IPS-20b (cell line): Measurements from ENCODE around the gene LRBA.

Experiments
- H3K27ac ChIP-seq: one replicate; pipeline ENCODE4 v1.5.1; 2013; ENCODE audit warnings: low read length
- H3K27me3 ChIP-seq: 2 replicates; pipeline ENCODE4 v1.6.1; 2013; ENCODE audit warnings: mild to moderate bottlenecking, low read length, inconsistent platforms; ENCODE audit not compliant: insufficient read depth
- H3K36me3 ChIP-seq: 2 replicates; pipeline ENCODE4 v1.6.1; 2013; ENCODE audit warnings: low read depth, mild to moderate bottlenecking, inconsistent platforms, low read length, moderate library complexity; ENCODE audit not compliant: insufficient read depth
- H3K4me1 ChIP-seq: 2 replicates; pipeline ENCODE4 v1.6.1; 2013; ENCODE audit warnings: mild to moderate bottlenecking, control low read depth, inconsistent platforms, low read length, moderate library complexity; ENCODE audit not compliant: insufficient read depth
- H3K4me3 ChIP-seq: 2 replicates; pipeline ENCODE4 v1.5.1; 2013; ENCODE audit warnings: mild to moderate bottlenecking, low read length, inconsistent platforms
- H3K9ac ChIP-seq: 2 replicates; pipeline ENCODE4 v1.6.1; 2013; ENCODE audit warnings: low read depth, mild to moderate bottlenecking, inconsistent platforms, low read length, moderate library complexity
- H3K9me3 ChIP-seq: 2 replicates; pipeline ENCODE4 v1.6.1; 2013; ENCODE audit warnings: mild to moderate bottlenecking, low read depth, low read length, inconsistent platforms; ENCODE audit not compliant: insufficient read depth

Gene LRBA

DNA sequence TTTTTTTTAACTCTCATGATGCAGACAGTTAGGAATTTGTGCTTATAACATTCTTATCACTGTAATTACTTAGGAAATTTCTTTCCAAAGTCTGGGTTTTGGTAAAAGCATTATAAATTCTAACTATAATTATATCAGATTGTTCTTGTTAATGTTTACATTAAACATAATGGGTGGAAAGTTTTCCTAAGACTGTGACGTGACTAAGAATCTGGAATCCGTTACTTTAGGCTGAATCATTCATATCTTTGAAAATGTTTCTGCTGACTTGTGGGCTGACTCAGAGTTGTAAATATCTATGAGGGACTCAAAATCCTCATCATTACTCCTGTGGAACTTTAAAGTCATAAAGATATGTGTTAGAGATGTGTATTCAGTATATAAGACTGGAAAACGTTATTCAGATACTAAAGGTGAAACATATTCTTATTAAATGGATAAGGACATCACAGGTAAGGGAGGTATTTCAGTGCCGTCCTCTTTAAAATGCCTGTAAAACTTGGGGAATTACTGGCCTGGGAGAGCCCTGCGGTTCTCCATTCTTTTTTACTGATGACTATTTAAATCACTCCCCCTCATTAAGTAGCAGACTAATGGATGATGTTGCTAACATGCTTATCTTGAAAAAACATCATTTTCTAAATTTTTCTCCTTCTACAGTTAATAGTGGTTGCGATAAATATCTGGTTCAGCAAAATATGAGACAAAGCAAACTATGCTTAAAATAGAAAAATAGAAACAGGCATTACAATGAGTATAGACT lies 777.8 kb downstream of the LRBA start:
- H3K27ac ChIP-seq, result no peak overlapping the region
- H3K9ac ChIP-seq, result no peak overlapping the region
- H3K4me1 ChIP-seq, result peaks cover 3% of the 10 kb centered on the region; the same call in 1 of the 2 replicates
- no peak overlapping the region for H3K4me3 ChIP-seq
- no peaks in the 10 kb centered on the region for H3K27me3 ChIP-seq
- H3K36me3 ChIP-seq, result no peaks in the 10 kb centered on the region
- no peaks in the 10 kb centered on the region for H3K9me3 ChIP-seq

DNA sequence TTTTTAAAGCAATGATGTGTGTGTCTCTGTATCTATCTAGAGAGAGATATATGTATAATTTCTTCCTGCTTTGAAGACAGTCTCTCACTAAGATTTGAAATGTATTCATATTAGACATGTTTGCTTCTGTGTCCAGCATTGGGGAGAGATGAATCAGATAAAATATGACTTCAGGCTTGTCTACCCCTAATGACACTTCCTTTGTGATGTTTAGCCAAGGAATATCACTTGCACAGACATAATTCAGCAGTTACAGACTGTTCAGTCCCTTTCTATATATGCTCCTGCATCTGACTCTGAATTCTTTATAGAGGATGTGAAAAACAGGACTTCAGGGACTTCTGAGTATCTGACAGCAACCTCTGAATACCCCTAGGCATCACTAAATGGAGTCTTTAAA lies 778.5 kb downstream of the LRBA start:
- Histone ChIP-seq H3K4me3 (no peak overlapping the region), H3K36me3 (no peaks in the 10 kb centered on the region), H3K4me1 (peaks cover 3% of the 10 kb centered on the region; the same call in 1 of the 2 replicates), H3K27me3 (no peaks in the 10 kb centered on the region), H3K9me3 (no peaks in the 10 kb centered on the region), H3K9ac (no peak overlapping the region), H3K27ac (no peak overlapping the region)

DNA sequence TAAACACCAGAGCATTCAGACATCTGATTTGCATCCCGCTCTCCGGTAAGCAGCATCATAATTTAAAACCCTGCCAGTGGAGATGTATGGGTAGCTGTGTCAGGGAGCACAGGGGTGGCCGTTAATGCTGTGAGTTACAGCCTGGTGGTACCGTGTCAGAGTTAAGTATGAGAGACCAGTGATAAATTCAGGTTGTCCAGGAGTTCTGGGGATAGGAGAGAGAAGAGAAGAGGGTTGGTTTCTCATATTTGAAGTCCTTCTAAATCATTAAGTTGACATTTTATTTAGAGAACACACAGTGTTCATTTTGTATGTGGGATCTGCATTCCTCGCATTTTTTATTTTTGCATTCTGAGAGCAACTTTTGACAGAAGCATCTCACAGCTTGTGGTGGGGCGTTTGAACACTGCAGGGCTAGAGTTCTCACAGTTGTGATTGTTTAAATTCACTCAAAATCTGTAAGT lies 779.2 kb downstream of the LRBA start:
- Histone ChIP-seq H3K36me3 (no peaks in the 10 kb centered on the region), H3K4me1 (peaks cover 3% of the 10 kb centered on the region; the same call in 1 of the 2 replicates), H3K9me3 (no peaks in the 10 kb centered on the region), H3K4me3 (no peak overlapping the region), H3K27ac (no peak overlapping the region), H3K9ac (no peak overlapping the region), H3K27me3 (no peaks in the 10 kb centered on the region)

DNA sequence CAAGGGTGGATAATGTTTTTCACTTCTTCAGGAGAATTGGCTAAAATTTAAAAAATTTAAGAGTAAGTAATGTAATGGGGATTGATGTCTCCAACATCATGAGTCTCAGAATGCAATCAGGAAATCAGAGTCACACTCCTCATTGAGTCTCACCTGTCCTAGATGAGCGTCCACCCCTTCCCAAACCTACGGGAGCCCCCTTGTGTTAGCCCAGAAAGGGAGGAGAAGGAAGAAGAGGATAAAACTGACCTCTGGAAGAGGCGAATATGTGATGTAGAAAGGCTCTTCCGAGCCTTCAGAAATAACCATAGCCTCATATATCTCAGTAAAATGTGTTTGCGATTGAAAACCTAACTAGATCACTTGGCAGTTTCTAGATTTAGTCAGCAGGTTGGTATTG lies 779.8 kb downstream of the LRBA start:
- no peak overlapping the region for H3K9ac ChIP-seq

DNA sequence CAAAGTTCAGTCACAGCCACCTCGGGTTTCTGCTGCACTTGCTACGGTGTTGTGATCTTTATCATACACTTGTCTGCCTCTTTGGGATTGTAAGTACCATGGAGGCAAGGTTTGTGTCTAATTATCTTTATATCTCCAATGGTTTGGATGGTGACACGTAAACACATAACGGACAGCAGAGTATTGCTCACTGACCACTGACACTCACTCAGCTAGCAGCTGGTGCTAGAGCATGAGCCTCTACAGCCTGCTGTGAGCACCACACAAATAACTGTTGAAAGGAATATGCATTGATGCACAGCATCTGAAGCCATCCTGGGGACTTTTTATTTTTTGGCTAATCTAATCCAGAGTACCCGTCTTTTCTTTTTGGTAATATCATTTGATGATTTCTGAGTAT lies 780.8 kb downstream of the LRBA start:
- Histone ChIP-seq H3K9me3 (no peaks in the 10 kb centered on the region), H3K4me1 (peaks cover 17% of the 10 kb centered on the region; the same call in 1 of the 2 replicates), H3K27ac (no peak overlapping the region), H3K36me3 (no peaks in the 10 kb centered on the region), H3K27me3 (no peaks in the 10 kb centered on the region), H3K4me3 (no peak overlapping the region), H3K9ac (no peak overlapping the region)

More for the DNA sequence above, 779.8 kb downstream of the LRBA start:
- H3K27me3 ChIP-seq, result no peaks in the 10 kb centered on the region
- no peak overlapping the region for H3K27ac ChIP-seq
- no peak overlapping the region for H3K4me3 ChIP-seq
- no peaks in the 10 kb centered on the region for H3K9me3 ChIP-seq
- H3K36me3 ChIP-seq, result no peaks in the 10 kb centered on the region
- H3K4me1 ChIP-seq, result peaks cover 8% of the 10 kb centered on the region; the same call in 1 of the 2 replicates

DNA sequence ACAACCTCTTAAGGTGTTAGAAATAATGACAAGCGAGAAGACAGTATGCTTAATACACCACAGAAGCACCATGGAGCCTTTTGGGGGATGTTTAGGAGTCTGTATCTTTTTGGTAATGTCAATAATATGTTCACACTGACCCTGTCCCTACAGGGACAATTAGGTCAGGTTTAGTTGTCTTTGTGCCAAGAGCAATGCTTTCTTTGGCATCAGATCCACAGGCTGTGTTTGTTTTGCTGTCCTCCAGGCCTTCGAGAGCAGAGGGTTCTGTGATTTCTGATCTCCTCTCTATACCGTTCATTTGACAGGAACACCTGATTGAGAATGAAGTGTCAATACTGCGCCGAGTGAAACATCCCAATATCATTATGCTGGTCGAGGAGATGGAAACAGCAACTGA lies 783.1 kb downstream of the LRBA start:
- Histone ChIP-seq H3K36me3 (no peaks in the 10 kb centered on the region; the same call in 1 of the 2 replicates), H3K4me1 (peaks cover 19% of the 10 kb centered on the region; the same call in 1 of the 2 replicates), H3K27ac (no peak overlapping the region), H3K27me3 (no peaks in the 10 kb centered on the region), H3K4me3 (no peak overlapping the region), H3K9me3 (no peaks in the 10 kb centered on the region), H3K9ac (no peak overlapping the region)

DNA sequence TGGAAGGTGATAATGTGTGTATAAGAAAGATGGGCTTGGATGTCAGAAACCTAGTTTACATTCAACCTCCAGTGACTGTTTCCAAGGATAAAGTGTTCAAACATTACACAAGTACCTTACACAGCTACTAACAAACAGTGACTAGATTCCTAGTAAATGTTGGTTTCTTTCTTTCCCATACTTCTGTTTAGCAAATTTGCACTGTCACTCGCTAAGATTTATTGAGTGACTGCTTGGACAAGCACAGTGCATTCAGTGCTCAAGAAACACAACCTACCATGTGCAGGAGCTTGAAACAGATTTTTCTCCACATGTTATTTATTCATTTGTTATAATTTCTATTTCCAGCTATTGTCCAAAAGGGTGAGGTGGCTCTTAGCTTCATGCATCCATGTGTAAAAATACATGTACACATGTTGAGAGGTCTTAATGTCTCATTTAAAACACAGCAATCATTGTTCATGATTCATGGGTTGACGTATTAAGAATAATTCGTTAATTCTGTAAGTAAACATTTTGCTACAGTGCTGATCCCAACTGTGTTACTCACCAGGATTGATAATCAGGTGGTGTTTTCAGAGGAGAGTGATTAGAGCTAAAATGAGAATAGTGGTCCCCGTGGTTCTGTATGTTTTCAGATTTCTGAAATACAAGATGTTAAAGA lies 783.8 kb downstream of the LRBA start:
- no peak overlapping the region for H3K27ac ChIP-seq
- H3K9ac ChIP-seq, result no peak overlapping the region

DNA sequence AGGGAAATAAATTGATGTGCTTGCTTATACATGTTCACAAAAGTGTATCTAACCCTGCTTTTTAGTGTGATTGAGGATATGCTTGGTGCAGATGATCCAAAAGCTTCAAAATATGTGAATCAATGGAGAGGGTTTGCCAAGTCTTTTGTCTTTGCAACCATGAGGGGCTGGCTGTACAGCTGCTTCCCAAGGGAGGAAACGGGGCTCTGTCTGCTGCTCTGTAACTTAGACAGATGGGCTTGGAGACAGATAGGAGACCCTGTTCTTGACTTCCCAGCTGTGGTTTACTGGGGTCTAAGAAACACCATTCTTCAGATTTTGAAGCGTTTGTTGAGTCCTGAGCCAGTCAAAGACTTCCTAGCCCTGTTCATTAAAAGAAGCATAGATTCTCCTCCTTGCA lies 784.5 kb downstream of the LRBA start:
- H3K4me3 ChIP-seq, result no peak overlapping the region
- H3K9ac ChIP-seq, result no peak overlapping the region
- no peaks in the 10 kb centered on the region for H3K27me3 ChIP-seq
- no peak overlapping the region for H3K27ac ChIP-seq
- H3K4me1 ChIP-seq, result peaks cover 15% of the 10 kb centered on the region; the same call in 1 of the 2 replicates
- H3K36me3 ChIP-seq, result no peaks in the 10 kb centered on the region; the same call in 1 of the 2 replicates
- H3K9me3 ChIP-seq, result no peaks in the 10 kb centered on the region

More for the DNA sequence above, 783.8 kb downstream of the LRBA start:
- peaks cover 18% of the 10 kb centered on the region; the same call in 1 of the 2 replicates for H3K4me1 ChIP-seq
- no peaks in the 10 kb centered on the region for H3K9me3 ChIP-seq
- H3K36me3 ChIP-seq, result no peaks in the 10 kb centered on the region; the same call in 1 of the 2 replicates
- no peaks in the 10 kb centered on the region for H3K27me3 ChIP-seq
- H3K4me3 ChIP-seq, result no peak overlapping the region

DNA sequence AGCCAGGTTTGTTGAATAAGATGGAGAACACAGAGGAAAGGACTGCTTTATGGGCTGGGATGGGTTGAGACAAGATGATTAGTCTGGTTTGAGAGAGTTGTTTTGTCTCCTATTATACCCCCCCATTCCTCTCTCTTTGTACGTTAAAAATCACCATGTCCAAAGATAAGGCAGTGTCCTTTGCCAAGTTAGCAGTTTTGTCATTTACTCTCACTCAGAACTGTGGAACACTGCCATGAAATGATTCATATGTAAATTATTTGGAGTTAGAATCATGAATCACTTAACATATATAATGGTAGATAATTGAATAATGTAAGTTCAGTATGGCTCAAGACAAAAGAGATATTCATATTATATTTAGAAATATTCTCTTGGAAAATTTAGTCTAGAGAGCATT lies 785.6 kb downstream of the LRBA start:
- no peak overlapping the region for H3K9ac ChIP-seq
- no peak overlapping the region for H3K4me3 ChIP-seq
- H3K36me3 ChIP-seq, result no peaks in the 10 kb centered on the region; the same call in 1 of the 2 replicates
- H3K9me3 ChIP-seq, result no peaks in the 10 kb centered on the region
- H3K27ac ChIP-seq, result no peak overlapping the region
- no peaks in the 10 kb centered on the region for H3K27me3 ChIP-seq
- peaks cover 23% of the 10 kb centered on the region; the same call in 1 of the 2 replicates for H3K4me1 ChIP-seq

DNA sequence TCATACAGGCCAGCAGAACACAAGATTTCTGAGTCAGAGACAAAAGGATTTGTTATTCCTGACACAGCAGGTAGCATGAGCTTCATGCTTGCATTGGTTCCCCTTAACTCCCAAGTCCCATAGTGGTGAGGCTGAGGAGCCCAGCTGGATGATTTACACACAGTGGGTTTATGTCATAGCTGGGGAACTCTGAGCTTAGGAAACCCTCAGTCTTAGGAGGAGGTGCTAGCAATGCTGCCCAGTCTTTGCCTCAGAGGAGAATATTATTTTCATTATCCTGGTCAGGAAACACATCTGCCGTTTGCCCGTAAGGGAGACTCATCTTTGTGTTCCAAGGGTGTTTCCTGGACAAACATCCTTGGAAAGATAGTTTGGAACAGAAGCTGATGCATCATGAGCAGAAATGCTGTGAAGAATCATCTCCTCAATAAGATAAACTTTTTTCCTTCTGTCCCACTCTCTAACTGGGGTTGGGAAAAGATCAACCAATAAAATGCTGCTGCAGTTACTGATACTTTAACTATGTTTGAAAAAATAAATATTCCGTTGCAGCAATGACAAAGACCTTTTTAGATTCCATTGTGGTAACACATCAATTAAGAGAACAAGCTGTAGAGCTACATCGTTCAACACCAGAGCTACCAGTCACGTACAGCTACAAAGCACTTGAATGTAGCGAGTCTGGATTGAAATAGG lies 790.0 kb downstream of the LRBA start:
- H3K9me3 ChIP-seq, result no peaks in the 10 kb centered on the region
- no peaks in the 10 kb centered on the region for H3K27me3 ChIP-seq
- H3K4me1 ChIP-seq, result peaks cover 16% of the 10 kb centered on the region; the same call in 1 of the 2 replicates
- no peak overlapping the region for H3K9ac ChIP-seq
- no peak overlapping the region for H3K4me3 ChIP-seq
- no peaks in the 10 kb centered on the region; the same call in 1 of the 2 replicates for H3K36me3 ChIP-seq
- H3K27ac ChIP-seq, result no peak overlapping the region

DNA sequence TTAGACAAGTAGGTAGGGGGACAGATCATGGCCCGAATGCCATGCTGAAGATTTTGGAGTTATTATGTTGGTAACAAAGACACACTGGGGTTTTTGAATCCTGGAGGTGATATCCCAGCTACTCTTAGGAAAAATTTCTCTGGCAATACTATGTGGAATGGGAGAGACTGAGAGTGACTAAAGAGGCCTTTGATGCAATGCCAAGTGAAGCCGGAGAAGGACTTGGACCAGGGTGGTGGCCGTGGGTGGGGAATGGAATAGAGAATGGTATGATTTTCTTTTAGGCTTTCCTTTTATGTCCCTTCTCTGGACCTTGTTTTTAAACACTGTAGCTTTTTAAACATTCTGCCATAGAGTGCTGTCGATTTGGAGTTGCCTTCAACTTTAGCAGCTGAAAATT lies 795.2 kb downstream of the LRBA start:
- no peaks in the 10 kb centered on the region for H3K36me3 ChIP-seq
- no peaks in the 10 kb centered on the region for H3K9me3 ChIP-seq
- H3K4me3 ChIP-seq, result no peak overlapping the region
- peaks cover 7% of the 10 kb centered on the region; the same call in 1 of the 2 replicates for H3K4me1 ChIP-seq
- H3K9ac ChIP-seq, result no peak overlapping the region
- no peak overlapping the region for H3K27ac ChIP-seq
- H3K27me3 ChIP-seq, result no peaks in the 10 kb centered on the region
